NCI-H1930 (cell line): ENCODE results near the gene TNKS2.
"Not testable (repeated sequence)": the region's sequence is repeated elsewhere in the genome, so short reads cannot be mapped to it uniquely, and the experiment has no call there.

ENCODE experiments used
- DNase-seq, 2 experiments: peaks; one replicate each; lab custom pipeline; 2025; lab: John Stamatoyannopoulos, UW

The TNKS2 gene

DNA sequence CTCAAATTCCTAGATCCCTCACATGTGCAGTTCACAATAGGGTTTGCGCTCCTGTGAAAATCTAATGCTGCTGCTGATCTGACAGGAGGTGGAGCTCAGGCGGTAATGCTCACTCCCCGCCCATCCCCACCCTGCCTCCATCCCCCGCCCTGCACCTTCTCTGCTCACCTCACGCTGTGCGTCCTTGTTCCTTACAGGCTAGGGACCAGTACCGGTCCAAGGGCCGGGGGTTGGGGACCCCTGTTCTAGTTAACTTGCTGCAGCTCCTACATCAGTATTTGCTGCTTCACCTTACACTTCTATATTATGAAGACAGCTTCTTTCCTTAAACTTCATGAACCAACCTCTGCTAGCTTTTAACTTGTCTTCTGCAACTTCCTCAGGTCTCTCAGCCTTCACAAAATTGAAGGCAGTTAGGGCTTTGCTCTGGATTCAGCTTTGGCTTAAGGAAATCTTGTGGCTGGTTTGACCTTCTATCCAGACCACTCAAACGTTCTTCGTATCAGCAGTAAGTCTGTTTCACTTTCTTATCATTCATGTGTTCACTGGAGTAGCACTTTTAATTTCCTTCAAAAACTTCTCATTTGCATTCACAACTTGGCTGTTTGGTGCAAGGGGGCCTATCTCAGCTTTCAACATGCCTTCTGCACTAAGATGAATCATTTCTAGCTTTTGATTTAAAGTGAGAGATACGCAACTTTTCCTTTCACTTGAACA lies 1.7 kb upstream of the TNKS2 start:
- DNase-seq: no peak

DNA sequence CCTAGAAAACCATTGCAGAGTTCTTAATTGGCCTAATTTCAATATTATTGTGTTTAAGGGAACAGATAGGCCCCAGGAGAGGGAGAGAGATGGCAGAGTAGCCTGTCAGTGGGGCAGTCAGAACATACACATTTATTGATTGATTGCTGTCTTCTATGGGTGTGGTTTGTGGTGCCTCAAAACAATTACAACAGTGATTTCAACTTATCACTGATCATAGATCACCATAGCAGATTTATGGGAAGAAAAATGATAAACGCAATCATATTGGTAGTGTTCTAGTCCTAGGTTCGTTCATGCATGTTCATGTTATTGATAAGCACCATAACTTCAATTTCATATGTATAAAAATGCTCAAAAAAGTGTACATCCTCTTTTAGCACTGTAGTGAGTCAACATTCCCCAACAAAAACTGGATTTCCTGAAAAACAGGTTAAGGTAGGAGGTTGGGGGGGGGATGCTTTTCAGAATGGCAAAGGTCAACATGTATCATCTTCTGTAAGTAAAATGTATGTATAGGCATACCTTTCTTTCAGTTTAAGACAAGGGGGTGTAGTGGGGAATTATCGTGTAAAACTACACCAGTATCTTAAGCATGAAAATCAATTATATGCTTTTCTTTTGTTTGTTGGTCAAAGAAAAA lies 1.1 kb upstream of the TNKS2 start:
- no peak for DNase-seq

DNA sequence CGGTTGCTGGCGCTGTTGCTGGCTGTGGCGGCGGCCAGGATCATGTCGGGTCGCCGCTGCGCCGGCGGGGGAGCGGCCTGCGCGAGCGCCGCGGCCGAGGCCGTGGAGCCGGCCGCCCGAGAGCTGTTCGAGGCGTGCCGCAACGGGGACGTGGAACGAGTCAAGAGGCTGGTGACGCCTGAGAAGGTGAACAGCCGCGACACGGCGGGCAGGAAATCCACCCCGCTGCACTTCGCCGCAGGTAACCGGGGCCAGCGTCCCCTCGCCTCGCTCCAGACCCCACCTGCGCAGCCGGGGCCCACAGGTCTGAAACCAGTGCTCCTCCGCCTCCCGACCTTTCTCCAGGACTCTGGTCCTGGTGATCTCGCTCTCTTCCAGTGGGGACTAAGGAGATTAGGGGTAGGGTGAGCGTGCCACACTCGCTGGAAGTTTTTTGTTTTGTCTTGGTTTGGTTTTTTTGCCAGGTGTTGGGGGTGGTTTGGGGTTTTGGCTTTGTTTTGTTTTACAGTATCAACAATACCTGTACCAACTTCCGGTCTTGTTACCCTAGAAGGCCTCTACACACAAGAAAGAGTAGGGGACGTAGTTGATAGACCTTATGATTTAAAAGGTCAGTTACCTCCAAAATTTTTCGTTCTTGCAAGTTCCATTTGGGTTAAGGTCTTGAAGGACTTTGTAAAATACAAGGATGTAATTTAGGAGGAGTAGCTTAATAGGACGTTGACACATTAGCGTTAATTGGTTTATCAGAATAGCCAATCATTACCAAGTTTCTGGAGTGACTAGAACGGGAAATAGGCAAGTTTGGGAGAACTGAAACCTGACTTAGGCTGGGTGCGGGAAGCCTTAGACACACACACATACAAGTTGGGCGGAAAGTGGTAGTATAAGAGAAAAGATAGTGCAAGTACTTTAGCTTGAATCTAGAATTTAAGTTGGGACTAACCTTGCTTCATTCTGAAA lies 704 bp downstream of the TNKS2 start:
- DNase-seq: no peak

DNA sequence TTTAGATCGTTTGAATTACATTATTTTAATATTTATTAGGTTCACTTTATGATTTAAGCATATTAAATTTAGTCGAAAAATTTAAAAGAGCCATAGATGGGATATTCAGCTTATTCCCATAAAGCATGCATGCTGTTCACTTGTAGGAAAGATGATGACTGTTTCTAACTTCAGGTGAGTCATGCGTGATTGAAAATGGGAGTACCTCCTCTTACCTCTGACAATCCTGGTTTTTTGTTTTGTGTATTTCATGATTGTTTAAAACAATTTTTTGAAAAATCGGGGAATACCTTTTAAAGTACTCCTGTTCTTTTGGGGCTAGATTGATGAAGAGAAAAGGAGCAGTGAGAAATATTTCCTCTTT lies 1.4 kb downstream of the TNKS2 start:
- no peak for DNase-seq

DNA sequence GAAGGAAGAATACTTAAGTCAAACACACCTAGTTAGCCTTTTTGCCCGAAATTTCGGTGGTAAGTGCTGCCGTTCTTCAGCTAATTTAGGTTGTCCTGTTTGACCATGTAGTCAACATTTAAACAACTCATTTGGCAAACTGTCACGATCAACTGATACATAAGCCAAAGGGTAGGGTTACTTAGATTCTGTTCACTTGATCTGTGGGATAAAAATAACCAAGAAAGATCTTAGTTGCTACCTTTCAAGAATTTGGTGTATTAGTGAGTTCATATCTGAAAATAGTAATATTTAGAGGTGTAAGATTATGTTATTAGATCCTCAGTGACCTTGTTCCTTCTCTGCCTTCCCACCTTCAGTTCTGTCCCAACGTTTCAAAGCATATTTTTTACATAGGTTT lies 2.0 kb downstream of the TNKS2 start:
- DNase-seq: no peak

DNA sequence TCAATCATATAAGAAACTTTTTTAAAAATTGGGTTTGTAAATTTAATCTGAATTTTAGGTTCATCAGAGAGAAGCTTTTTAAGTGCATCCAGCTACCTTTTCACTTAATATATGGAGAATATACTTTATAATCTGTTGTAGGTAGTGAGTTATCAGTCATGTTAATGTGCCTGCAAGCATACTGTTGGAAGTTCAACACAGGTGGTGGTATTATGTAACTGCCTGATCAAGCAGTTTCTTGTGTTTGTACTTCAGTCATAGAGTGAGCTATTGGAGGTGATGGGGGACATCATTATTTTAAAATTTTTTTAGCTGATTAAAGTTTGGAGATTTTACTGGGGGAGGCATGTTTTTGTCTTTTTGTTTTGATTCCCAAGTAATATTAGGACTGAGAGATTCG lies 2.5 kb downstream of the TNKS2 start:
- DNase-seq: no peak

DNA sequence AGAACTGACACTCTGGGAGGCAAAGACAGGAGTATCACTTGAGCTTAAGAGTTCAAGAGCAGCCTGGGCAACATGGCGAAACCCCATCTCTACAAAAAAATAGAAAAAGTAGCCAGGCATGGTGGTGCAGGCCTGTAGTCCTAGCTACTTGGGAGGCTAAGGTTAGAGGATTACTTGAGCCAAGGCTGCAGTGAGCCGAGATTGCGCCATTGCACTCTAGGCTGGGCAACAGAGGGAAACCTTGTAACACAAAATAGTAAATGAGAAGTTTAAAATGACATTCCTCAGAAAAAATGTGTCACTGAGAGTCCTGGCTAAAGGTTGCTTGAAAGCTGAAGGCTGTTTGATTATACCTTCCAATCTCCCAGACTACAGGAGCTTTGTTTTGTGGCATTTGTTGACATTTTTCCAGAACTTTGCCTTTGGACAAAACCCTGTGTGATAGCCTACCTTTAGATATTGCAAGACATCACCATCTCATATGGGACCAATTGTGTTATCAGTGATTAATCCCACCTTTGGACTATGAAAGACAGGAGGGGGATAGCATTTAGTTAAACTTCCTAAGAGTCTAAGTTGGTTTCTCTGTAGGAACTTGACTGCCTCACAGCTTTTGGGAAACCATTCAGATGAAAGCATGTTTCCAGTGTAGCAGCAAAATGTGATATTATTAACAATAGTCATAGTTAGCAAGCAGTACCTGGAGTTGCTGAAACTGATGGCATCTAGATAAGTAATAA lies 5.3 kb downstream of the TNKS2 start:
- DNase-seq: no peak

DNA sequence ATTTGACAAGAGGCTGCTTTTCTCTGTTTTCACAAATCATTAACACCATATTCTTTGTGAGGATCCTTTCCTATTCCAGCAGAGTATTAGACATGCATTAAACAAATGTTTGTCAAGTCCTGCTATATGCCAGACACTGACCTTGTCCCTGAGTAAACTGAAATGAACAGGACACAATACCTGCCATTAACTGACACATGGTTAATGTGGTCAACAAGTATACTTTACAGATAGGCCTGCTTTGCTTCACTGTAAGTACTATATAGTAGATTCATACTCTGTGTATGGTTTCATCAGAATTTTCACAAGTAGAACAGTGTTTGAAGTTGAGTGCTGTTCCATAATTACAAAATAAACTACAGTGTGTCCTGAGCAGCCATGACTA lies 5.9 kb downstream of the TNKS2 start:
- no peak for DNase-seq

DNA sequence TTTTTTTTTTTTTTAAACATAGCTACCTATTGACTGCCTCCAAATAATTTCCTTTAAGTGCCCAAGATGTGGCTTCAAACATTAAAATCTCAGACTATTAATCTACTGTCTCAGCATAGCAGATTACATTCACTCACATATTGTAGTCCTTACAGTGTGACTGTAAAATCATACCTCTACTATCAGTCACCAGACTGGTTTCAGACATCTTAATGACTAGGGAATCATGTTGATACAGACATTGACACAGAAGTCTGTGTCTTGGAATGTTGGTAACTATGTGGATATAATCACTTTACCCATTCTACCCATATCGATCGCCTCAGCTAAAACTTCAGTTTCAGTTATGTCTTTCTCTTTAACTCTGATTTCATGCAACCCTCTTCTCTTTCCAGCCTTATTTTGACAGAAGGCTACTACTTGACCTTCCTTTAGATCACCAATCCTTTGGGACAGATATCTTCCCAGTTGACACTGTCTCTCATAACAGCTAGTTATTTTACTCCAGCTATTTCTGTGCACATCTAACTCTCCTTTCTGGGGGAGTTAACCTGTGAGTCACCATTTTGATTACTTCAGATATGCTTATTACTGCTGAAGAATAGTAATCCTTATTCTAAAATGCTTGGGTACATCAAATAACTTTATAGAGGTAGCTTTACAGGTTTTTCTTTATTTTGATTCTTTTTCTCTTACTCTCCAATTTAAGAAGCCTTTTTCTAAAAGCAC lies 7.0 kb downstream of the TNKS2 start:
- DNase-seq: no peak

DNA sequence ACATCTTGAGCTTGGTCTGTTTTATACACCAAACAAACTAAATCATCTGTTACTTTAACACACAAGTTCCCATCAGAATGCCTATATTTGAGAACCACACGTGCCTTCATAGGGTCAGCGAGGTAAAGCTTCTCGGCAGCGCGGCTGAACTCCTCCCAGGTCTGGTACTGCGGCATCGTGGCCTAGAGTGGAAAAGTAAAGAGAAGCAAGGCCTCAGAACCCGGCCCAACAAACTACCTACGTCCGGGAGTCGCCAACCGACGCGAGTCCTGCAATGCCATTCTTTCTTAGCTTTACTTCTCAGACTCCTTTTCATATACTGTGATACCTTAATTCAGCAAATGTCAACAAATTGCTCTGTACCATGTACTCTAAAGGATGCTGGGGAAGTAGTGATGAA lies 9.0 kb downstream of the TNKS2 start:
- not testable (repeated sequence) for DNase-seq

DNA sequence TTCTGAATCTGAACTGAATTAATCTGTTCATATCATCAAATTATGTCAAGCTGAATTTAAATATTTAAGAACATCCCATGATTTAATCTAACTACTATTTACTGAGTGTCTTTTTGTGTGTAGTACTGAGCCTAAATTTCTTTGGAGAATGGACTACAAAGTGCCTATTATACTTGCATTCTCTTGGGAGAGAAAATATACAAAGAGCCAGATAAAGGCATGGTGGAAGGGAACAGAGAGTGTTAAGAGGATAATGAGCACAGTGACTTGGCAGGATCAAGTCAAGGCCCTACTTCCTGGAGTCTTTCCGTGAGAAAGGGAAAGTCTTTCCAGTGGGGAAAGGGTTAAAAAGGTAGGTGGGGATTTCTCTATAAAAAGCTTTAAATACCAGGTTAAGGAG lies 15.0 kb downstream of the TNKS2 start:
- no peak for DNase-seq

DNA sequence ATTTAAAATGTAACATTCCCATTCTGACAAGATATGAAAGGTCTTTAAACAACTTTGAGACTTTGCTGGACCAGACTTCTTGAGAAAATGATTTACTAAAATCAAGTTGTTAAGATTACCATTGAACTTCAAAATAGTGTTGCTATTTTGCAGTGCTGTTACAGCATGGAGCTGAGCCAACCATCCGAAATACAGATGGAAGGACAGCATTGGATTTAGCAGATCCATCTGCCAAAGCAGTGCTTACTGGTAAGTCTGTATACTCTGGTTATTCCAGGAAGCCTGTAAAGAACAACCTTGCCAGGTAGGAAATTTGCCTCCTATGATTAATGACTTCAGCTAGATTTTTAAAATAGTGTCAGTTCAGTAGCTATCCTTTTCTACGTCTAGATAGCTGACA lies 18.8 kb downstream of the TNKS2 start:
- no peak for DNase-seq

DNA sequence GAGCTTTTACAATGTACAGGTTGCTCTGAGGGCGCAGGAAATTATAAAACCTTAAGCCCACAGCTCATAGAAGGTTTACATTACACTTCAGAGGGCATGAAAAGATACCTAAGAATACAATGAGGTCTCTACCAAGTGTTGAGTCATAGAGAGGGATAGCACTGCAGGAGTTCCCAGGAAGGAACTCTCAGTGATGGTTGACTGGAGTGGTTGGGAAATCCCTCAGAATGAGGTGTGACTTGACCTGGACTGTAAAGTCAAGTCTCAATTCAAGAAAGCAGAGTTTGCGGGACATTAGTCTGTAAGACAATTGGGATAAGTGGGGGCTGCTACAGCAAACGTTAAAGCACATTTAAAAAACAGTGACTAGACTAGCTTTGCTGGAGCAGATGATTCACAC lies 21.9 kb downstream of the TNKS2 start:
- no peak for DNase-seq

DNA sequence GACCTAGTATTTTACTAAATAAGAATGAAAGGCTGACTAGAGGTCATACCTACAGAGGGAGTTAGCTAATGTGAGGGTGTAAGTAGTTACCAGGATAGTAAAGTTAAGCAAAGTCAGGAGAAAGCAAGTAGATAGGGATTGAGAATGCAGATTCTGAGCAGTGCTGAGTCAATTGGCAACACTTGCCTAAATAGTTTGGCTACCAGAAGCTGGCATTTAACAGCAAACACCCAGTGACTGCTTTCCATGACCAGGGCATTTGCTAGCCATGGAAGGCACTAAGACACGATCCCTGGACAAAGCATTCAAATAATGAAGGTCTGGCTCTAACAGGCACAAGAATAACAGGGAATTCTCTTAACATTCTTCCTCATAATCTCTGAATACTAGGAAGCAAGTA lies 25.9 kb downstream of the TNKS2 start:
- no peak for DNase-seq

DNA sequence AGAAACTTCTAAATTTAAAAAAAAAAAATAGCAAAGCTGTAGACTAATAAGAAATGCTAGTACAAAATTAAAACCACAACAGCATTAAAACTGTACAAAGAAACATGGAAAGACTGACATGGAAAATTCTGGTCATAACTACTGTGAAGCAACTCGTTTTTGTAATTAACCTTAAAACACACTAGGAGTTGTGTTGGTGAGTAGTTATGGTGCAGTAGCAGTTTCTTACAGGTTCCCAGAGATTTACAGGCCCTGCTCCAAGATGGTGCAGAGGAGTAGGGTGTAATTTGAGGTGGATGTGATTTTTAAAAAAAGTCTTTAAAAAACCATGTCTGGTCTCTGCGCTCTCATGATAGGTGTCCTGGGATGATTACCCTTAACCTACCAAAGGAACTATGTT lies 31.0 kb downstream of the TNKS2 start:
- DNase-seq: no peak

DNA sequence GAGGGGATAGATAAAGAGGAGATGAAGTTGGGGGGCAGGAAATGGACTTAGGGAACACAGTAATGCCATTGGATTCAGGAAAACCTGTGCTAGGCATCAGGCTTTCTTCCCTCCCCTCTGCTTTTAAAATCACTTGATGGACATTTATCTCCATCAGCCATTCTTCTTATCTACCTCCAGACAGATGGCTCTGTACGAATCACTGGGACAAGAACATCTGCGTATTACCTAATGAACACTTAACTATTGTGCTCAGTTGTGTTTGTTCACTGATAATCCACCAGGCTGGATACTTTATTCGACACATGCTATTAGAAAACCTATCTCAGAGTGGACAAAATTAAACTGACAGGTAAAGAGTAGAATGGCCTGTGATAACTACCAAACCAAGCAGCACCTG lies 40.0 kb downstream of the TNKS2 start:
- no peak for DNase-seq

DNA sequence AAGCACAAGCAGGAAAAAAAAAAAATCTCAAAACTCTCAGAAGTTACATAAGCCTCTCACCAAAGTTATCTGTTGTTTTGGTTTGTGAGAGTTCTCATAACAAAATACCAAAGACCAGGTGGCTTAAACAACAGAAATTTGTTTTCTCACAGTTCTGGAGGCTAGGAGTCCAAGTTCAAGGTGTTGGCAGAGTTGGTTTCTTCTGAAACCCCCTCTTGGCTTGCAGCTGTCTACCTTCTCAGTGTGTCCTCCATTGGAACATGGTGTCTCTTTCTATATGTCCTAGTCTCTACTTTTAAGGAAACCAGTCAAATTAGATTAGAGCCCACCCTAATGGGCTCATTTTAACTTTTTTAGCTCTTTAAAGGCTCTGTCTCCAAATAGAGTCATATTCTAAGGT lies 44.9 kb downstream of the TNKS2 start:
- no peak for DNase-seq

DNA sequence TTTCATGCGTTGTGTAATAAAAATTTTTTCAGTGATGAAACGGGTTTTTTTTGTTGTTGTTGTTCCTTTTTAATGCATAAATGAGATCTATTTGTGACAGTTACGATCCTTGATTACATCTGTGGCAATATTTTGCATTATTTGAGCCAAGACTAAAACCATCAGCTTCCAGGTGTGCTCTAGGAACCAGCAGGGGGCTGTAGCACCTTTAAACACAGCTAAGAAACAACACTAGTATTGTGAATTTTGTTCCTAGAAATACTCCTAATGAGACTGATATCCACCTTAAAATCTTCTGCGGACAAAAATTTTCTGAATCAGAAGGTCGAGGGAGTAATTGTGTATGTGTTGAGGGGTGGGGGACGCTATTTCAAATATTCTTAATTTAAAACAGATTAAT lies 58.4 kb downstream of the TNKS2 start:
- no peak for DNase-seq

DNA sequence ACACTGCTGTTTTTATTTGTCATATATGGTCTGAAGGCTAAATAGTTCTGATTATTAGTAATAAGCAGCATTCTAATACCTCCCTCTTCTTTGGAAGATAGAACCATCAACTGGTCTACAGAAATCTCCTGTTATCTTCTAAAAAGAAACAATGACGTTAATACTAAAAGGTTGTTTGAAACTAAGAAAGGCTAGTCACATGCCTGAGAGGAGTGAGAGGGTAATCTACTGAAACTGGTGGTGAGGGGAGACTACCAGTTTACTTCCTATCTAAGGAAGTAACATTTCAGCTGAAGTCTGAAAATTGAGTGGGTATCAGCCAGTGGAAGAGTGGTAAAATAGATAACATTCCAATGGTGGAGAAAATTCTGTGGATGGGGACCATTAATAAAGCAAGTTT lies 62.7 kb downstream of the TNKS2 start:
- DNase-seq: no peak

DNA sequence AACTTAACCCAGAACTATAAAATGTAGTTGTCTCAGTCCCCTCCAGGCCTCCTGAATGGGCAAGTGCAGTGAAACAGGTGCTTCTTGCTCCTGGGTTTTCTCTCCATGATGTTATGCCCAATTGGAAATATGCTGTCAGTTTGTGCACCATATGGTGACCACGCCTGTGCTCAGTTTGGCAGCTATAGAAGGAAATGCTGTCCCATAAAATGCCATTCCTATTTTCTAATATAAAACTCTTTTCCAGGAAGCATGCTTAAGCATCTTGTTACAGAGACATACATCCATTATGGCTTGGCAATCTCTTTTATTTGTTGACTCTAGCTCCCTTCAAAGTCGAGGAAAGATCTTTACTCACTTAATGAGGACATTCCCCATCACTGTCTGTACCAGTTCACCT lies 65.9 kb downstream of the TNKS2 start:
- DNase-seq: no peak

DNA sequence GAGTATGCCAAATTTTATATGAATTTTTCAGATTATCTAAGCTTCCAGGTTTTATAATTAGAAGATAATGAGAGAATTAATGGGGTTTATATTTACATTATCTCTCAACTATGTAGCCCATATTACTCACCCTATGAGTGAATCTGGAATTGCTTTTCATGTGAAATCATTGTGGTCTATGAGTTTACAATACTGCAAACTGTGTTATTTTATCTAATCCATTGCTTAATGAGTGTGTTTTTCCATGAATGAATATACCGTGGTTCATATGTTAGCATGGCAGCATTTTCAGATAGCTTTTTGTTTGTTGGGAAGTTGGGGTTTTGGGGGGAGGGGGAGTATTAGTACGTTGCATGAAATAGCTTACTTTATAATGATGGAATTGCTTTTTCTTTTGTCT lies 66.5 kb downstream of the TNKS2 start:
- no peak for DNase-seq
